Measurements from ENCODE around the gene NHSL1. TPM values are rescaled to one million over a fixed set of nuclear protein-coding genes. Genes with fewer than 3 reads are reported as not detected.

NHSL1 gene
- total RNA-seq, 2 experiments from 2014 or later: 0.64 to 1.1 TPM

GRCh38 chr6:138502546-138502945, 3.3 kb upstream of the NHSL1 start:
- H3K9me3 Mint-ChIP-seq: no peaks in the 10 kb centered on the region
- intact Hi-C loops (cut with micrococcal nuclease): no loop called here
- no peak overlapping the region for H3K4me3 Mint-ChIP-seq
- CTCF ChIA-PET: no interaction called here
- peaks cover 3% of the 10 kb centered on the region for H3K27me3 Mint-ChIP-seq (ENCODE audit: low read depth)
- H3K36me3 Mint-ChIP-seq (ENCODE audit: low read depth): no peaks in the 10 kb centered on the region
- peaks cover 4% of the 10 kb centered on the region for H3K4me1 Mint-ChIP-seq (ENCODE audit: low read depth)
- no peak for DNase-seq
- no peak overlapping the region for H3K27ac Mint-ChIP-seq

GRCh38 chr6:138500867-138501446, 1.7 kb upstream of the NHSL1 start:
- Mint-ChIP-seq H3K27me3 (ENCODE audit: low read depth) (peaks cover 3% of the 10 kb centered on the region), H3K4me3 (no peak overlapping the region), H3K36me3 (ENCODE audit: low read depth) (no peaks in the 10 kb centered on the region), H3K9me3 (no peaks in the 10 kb centered on the region), H3K4me1 (ENCODE audit: low read depth) (peaks cover 4% of the 10 kb centered on the region), H3K27ac (no peak overlapping the region)
- intact Hi-C loops (cut with micrococcal nuclease): no loop called here
- CTCF ChIA-PET: no interaction called here
- no peak for DNase-seq

- H3K36me3 Mint-ChIP-seq (ENCODE audit: low read depth): no peaks in the 10 kb centered on the region
- H3K27ac Mint-ChIP-seq: no peak overlapping the region
- intact Hi-C loops (cut with micrococcal nuclease): no loop called here
- H3K4me3 Mint-ChIP-seq: no peak overlapping the region
- CTCF ChIA-PET: interaction anchor here (1.0 kb wide), 1 partner anchor 9 kb away, joined by 3 read pairs; no protein-coding TSS in a partner anchor
- H3K27me3 Mint-ChIP-seq (ENCODE audit: low read depth): peaks cover 3% of the 10 kb centered on the region
- no peaks in the 10 kb centered on the region for H3K9me3 Mint-ChIP-seq
- DNase-seq: no peak
- peaks cover 4% of the 10 kb centered on the region for H3K4me1 Mint-ChIP-seq (ENCODE audit: low read depth)
Measured at GRCh38 chr6:138500045-138500665, 861 bp upstream of the NHSL1 start.

GRCh38 chr6:138498629-138499302, 528 bp downstream of the NHSL1 start:
- Mint-ChIP-seq H3K9me3 (no peaks in the 10 kb centered on the region), H3K36me3 (ENCODE audit: low read depth) (no peaks in the 10 kb centered on the region), H3K4me1 (ENCODE audit: low read depth) (peaks cover 4% of the 10 kb centered on the region), H3K27me3 (ENCODE audit: low read depth) (peaks cover 3% of the 10 kb centered on the region), H3K4me3 (no peak overlapping the region), H3K27ac (no peak overlapping the region)
- no peak for DNase-seq
- CTCF ChIA-PET: no interaction called here
- intact Hi-C loops (cut with micrococcal nuclease): no loop called here

GRCh38 chr6:138497286-138497685, 2.0 kb downstream of the NHSL1 start:
- no peak for DNase-seq
- H3K4me1 Mint-ChIP-seq (ENCODE audit: low read depth): peaks cover 4% of the 10 kb centered on the region
- intact Hi-C loops (cut with micrococcal nuclease): no loop called here
- no peak overlapping the region for H3K4me3 Mint-ChIP-seq
- CTCF ChIA-PET: interaction anchor here (0.7 kb wide), 1 partner anchor 128 kb away, joined by 3 read pairs; no protein-coding TSS in a partner anchor
- no peak overlapping the region for H3K27ac Mint-ChIP-seq
- no peaks in the 10 kb centered on the region for H3K36me3 Mint-ChIP-seq (ENCODE audit: low read depth)
- no peaks in the 10 kb centered on the region for H3K9me3 Mint-ChIP-seq
- H3K27me3 Mint-ChIP-seq (ENCODE audit: low read depth): peaks cover 3% of the 10 kb centered on the region

GRCh38 chr6:138494312-138494711, 5.0 kb downstream of the NHSL1 start:
- intact Hi-C loops (cut with micrococcal nuclease): no loop called here
- Mint-ChIP-seq H3K4me1 (ENCODE audit: low read depth) (peaks cover 1% of the 10 kb centered on the region), H3K27me3 (ENCODE audit: low read depth) (peaks cover 3% of the 10 kb centered on the region), H3K27ac (no peak overlapping the region), H3K4me3 (no peak overlapping the region), H3K36me3 (ENCODE audit: low read depth) (no peaks in the 10 kb centered on the region), H3K9me3 (no peaks in the 10 kb centered on the region)
- no peak for DNase-seq
- CTCF ChIA-PET: interaction anchor here (0.7 to 0.9 kb wide), 2 partner anchors 12 to 18 kb away, joined by 3 read pairs; no protein-coding TSS in a partner anchor

GRCh38 chr6:138493413-138493812, 5.9 kb downstream of the NHSL1 start:
- no peaks in the 10 kb centered on the region for H3K4me1 Mint-ChIP-seq (ENCODE audit: low read depth)
- no peak overlapping the region for H3K27ac Mint-ChIP-seq
- H3K27me3 Mint-ChIP-seq (ENCODE audit: low read depth): peaks cover 3% of the 10 kb centered on the region
- H3K36me3 Mint-ChIP-seq (ENCODE audit: low read depth): no peaks in the 10 kb centered on the region
- DNase-seq: no peak
- intact Hi-C loops (cut with micrococcal nuclease): no loop called here
- H3K9me3 Mint-ChIP-seq: no peaks in the 10 kb centered on the region
- H3K4me3 Mint-ChIP-seq: no peak overlapping the region
- CTCF ChIA-PET: interaction anchor here (0.7 to 0.9 kb wide), 2 partner anchors 11 to 19 kb away, joined by 3 read pairs; no protein-coding TSS in a partner anchor

GRCh38 chr6:138492871-138493270, 6.4 kb downstream of the NHSL1 start:
- Mint-ChIP-seq H3K27ac (no peak overlapping the region), H3K9me3 (no peaks in the 10 kb centered on the region), H3K36me3 (ENCODE audit: low read depth) (no peaks in the 10 kb centered on the region), H3K27me3 (ENCODE audit: low read depth) (peaks cover 2% of the 10 kb centered on the region), H3K4me3 (no peak overlapping the region), H3K4me1 (ENCODE audit: low read depth) (no peaks in the 10 kb centered on the region)
- intact Hi-C loops (cut with micrococcal nuclease): no loop called here
- no peak for DNase-seq
- CTCF ChIA-PET: no interaction called here

GRCh38 chr6:138492113-138492512, 7.2 kb downstream of the NHSL1 start:
- no peaks in the 10 kb centered on the region for H3K4me1 Mint-ChIP-seq (ENCODE audit: low read depth)
- intact Hi-C loops (cut with micrococcal nuclease): no loop called here
- H3K9me3 Mint-ChIP-seq: no peaks in the 10 kb centered on the region
- H3K4me3 Mint-ChIP-seq: no peak overlapping the region
- no peak for DNase-seq
- no peaks in the 10 kb centered on the region for H3K36me3 Mint-ChIP-seq (ENCODE audit: low read depth)
- no peak overlapping the region for H3K27ac Mint-ChIP-seq
- CTCF ChIA-PET: no interaction called here
- H3K27me3 Mint-ChIP-seq (ENCODE audit: low read depth): no peaks in the 10 kb centered on the region

- DNase-seq: no peak
- Mint-ChIP-seq H3K9me3 (no peaks in the 10 kb centered on the region), H3K36me3 (ENCODE audit: low read depth) (no peaks in the 10 kb centered on the region), H3K4me3 (no peak overlapping the region), H3K4me1 (ENCODE audit: low read depth) (peaks cover 8% of the 10 kb centered on the region), H3K27me3 (ENCODE audit: low read depth) (no peaks in the 10 kb centered on the region), H3K27ac (no peak overlapping the region)
- CTCF ChIA-PET: interaction anchor here (0.5 kb wide), 1 partner anchor 278 kb away, joined by 3 read pairs; no protein-coding TSS in a partner anchor
- intact Hi-C loops (cut with micrococcal nuclease): no loop called here
Measured at GRCh38 chr6:138491017-138491416, 8.3 kb downstream of the NHSL1 start.

GRCh38 chr6:138489846-138490245, 9.4 kb downstream of the NHSL1 start:
- no peak for DNase-seq
- Mint-ChIP-seq H3K36me3 (ENCODE audit: low read depth) (no peaks in the 10 kb centered on the region), H3K4me1 (ENCODE audit: low read depth) (peaks cover 8% of the 10 kb centered on the region), H3K27me3 (ENCODE audit: low read depth) (no peaks in the 10 kb centered on the region), H3K4me3 (no peak overlapping the region), H3K9me3 (no peaks in the 10 kb centered on the region), H3K27ac (no peak overlapping the region)
- intact Hi-C loops (cut with micrococcal nuclease): no loop called here
- CTCF ChIA-PET: interaction anchor here (0.6 kb wide), 1 partner anchor 98 kb away, joined by 3 read pairs; no protein-coding TSS in a partner anchor

GRCh38 chr6:138487102-138487604, 12.1 kb downstream of the NHSL1 start:
- H3K4me3 Mint-ChIP-seq: no peak overlapping the region
- intact Hi-C loops (cut with micrococcal nuclease): no loop called here
- CTCF ChIA-PET: interaction anchor here (0.9 kb wide), 1 partner anchor 372 kb away, joined by 3 read pairs; no protein-coding TSS in a partner anchor
- DNase-seq: no peak
- H3K27me3 Mint-ChIP-seq (ENCODE audit: low read depth): no peaks in the 10 kb centered on the region
- peaks cover 8% of the 10 kb centered on the region for H3K4me1 Mint-ChIP-seq (ENCODE audit: low read depth)
- H3K36me3 Mint-ChIP-seq (ENCODE audit: low read depth): no peaks in the 10 kb centered on the region
- H3K9me3 Mint-ChIP-seq: no peaks in the 10 kb centered on the region
- H3K27ac Mint-ChIP-seq: no peak overlapping the region
